GM18499 (cell line): Measurements from ENCODE around the gene MPST.

Experiments
- ATAC-seq: cut with Tn5 transposase; IDR thresholded peaks from one replicate; pipeline ENCODE4 v1.9.1; 2021; ENCODE audit warnings: moderate number of reproducible peaks; ENCODE audit not compliant: insufficient read depth, unreplicated experiment

MPST gene

GRCh38 chr22:37074537-37074936 is 55.0 kb downstream of the MPST start:
- ATAC-seq = no peak

GRCh38 chr22:37075046-37075445 is 55.5 kb downstream of the MPST start:
- ATAC-seq = no peak

- no peak for ATAC-seq
Observed at GRCh38 chr22:37075822-37076433, 56.4 kb downstream of the MPST start.

- no peak for ATAC-seq
Observed at GRCh38 chr22:37077802-37078448, 58.4 kb downstream of the MPST start.

GRCh38 chr22:37079158-37079557 is 59.6 kb downstream of the MPST start:
- no peak for ATAC-seq
